GM19239 (cell line): ENCODE measurements around the gene TBC1D5.

Experiments used
- DNase-seq: peaks from one replicate; pipeline ENCODE4 v3.0.0; 2011; ENCODE audit warnings: low spot score; ENCODE audit not compliant: insufficient read length
- FAIRE-seq: peaks from 2 replicates; lab custom pipeline; 2011; peaks lifted over from hg19 to GRCh38; lab: Jason Lieb, UNC

TBC1D5 gene

GRCh38 chr3:17333893-17334292 is 408.5 kb downstream of the TBC1D5 start:
- FAIRE-seq (no peak), DNase-seq (no peak)

GRCh38 chr3:17333446-17333845 is 409.0 kb downstream of the TBC1D5 start:
- DNase-seq (no peak), FAIRE-seq (no peak)

- FAIRE-seq, result no peak
- no peak for DNase-seq
Measured at GRCh38 chr3:17330660-17331059, 411.8 kb downstream of the TBC1D5 start.

GRCh38 chr3:17329927-17330326 is 412.5 kb downstream of the TBC1D5 start:
- FAIRE-seq, result no peak
- DNase-seq, result no peak

GRCh38 chr3:17322106-17322793 is 420.2 kb downstream of the TBC1D5 start:
- FAIRE-seq (peak; percentile 83), DNase-seq (no peak)

GRCh38 chr3:17320266-17320665 is 422.2 kb downstream of the TBC1D5 start:
- FAIRE-seq (peak; percentile 79), DNase-seq (no peak)

GRCh38 chr3:17315897-17316296 is 426.5 kb downstream of the TBC1D5 start:
- DNase-seq, result no peak
- no peak for FAIRE-seq

- DNase-seq (no peak), FAIRE-seq (no peak)
Measured at GRCh38 chr3:17314171-17314570, 428.3 kb downstream of the TBC1D5 start.

- DNase-seq (no peak), FAIRE-seq (no peak)
Measured at GRCh38 chr3:17313746-17314145, 428.7 kb downstream of the TBC1D5 start.

- no peak for FAIRE-seq
- DNase-seq, result no peak
Measured at GRCh38 chr3:17310983-17311382, 431.4 kb downstream of the TBC1D5 start.

GRCh38 chr3:17307887-17308286 is 434.5 kb downstream of the TBC1D5 start:
- DNase-seq, result no peak
- peak; percentile 79 for FAIRE-seq

GRCh38 chr3:17307482-17307881 is 434.9 kb downstream of the TBC1D5 start:
- DNase-seq (no peak), FAIRE-seq (no peak)

- no peak for DNase-seq
- no peak for FAIRE-seq
Measured at GRCh38 chr3:17304969-17305368, 437.5 kb downstream of the TBC1D5 start.

- no peak for DNase-seq
- no peak for FAIRE-seq
Measured at GRCh38 chr3:17302774-17303173, 439.7 kb downstream of the TBC1D5 start.

GRCh38 chr3:17302170-17302569 is 440.3 kb downstream of the TBC1D5 start:
- FAIRE-seq (no peak), DNase-seq (no peak)

- no peak for FAIRE-seq
Measured at GRCh38 chr3:17301271-17301670, 441.2 kb downstream of the TBC1D5 start.

GRCh38 chr3:17300441-17300840 is 442.0 kb downstream of the TBC1D5 start:
- FAIRE-seq, result no peak
- no peak for DNase-seq

More at GRCh38 chr3:17301271-17301670, 441.2 kb downstream of the TBC1D5 start:
- no peak for DNase-seq

GRCh38 chr3:17298038-17298437 is 444.4 kb downstream of the TBC1D5 start:
- no peak for FAIRE-seq
- DNase-seq, result no peak

GRCh38 chr3:17292556-17292955 is 449.9 kb downstream of the TBC1D5 start:
- no peak for DNase-seq
- FAIRE-seq, result peak; percentile 42

- no peak for DNase-seq
- FAIRE-seq, result no peak
Measured at GRCh38 chr3:17290894-17291293, 451.5 kb downstream of the TBC1D5 start.

GRCh38 chr3:17288839-17289399 is 453.5 kb downstream of the TBC1D5 start:
- DNase-seq (no peak), FAIRE-seq (no peak)
